GM13977 (cell line): ENCODE results near the gene MARF1.

Experiments
- DNase-seq: peaks from one replicate; pipeline ENCODE4 v3.0.0; 2012; ENCODE audit warnings: low spot score
- CTCF ChIP-seq: IDR thresholded peaks from 2 replicates; pipeline ENCODE4 v1.5.1; 2012; ENCODE audit warnings: mild to moderate bottlenecking, control low read depth; ENCODE audit not compliant: insufficient read depth; ENCODE audit errors: extremely low read depth, missing control alignments
- in situ Hi-C: fragments of 300-500 bp; cut with MboI; formaldehyde crosslinking; loops from one replicate; pipeline ENCODE4 v1.12.0; 2022; ENCODE audit warnings: low sequenced_read_pairs, low pct_unique_long_range_greater_than_20kb, mixed read lengths, inconsistent platforms; ENCODE audit not compliant: unreplicated experiment

Gene MARF1

GRCh38 chr16:15620611-15621195 lies 22.3 kb downstream of the MARF1 start:
- in situ Hi-C loops: no loop called here
- no peak for DNase-seq
- no peak for TF ChIP-seq CTCF

GRCh38 chr16:15618392-15618791 lies 24.6 kb downstream of the MARF1 start:
- DNase-seq: no peak
- TF ChIP-seq CTCF: no peak
- in situ Hi-C loops: no loop called here

- in situ Hi-C loops: no loop called here
- DNase-seq: no peak
- no peak for TF ChIP-seq CTCF
Measured at GRCh38 chr16:15617901-15618300, 25.1 kb downstream of the MARF1 start.

DNA sequence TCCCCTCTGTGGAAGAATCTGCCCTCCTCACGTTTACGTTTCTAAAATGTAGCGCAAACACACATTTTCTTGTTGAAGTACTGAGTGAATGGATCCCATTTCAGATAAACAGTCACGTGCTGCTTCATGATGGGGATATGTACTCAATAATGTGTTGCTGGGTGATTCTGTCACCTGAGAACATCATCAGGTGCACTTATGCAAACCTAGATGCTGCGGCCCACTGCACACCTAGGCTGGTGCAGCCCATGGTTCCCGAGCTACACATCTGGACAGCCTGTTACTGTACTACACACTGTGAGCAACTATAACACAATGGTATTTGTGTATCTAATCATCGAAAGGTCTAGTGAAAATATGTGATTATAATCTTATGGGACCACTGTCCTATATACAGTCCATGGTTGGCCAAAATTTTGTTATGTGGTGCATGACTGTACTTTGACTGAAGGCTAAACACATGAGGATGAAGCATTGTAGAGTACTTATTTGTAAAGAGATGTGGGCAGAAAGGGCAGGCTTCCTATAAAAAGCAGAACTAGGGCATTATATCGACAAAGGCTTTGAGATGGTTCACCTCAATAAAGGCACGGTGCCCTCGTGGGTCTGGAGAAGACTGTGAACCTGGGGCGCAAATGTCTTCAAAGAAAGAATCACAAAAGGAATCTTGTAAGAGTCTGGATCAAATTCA lies 26.3 kb downstream of the MARF1 start:
- no peak for DNase-seq
- in situ Hi-C loops: no loop called here
- TF ChIP-seq CTCF: no peak

DNA sequence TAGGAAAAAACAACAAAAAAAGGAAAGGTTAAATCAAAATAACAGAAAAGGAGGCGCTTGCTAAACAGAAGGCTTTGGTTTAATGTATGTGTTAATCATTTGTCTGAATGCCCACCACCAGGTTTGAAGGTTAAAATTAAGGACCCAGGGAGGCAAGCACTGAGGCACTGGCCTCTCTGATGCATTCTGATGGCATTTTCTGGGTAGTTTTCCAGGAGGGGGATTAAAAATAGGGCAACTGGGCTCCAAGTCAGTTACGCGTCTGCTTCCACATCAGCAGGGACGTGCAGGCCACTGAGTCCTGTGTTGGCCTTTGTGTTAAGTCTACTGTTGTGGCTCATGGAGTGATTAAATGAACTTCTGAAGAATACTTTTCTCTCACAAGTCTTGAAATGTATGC lies 26.9 kb downstream of the MARF1 start:
- TF ChIP-seq CTCF: no peak
- in situ Hi-C loops: no loop called here
- no peak for DNase-seq

- in situ Hi-C loops: no loop called here
- no peak for TF ChIP-seq CTCF
- no peak for DNase-seq
Measured at GRCh38 chr16:15613676-15614075, 29.3 kb downstream of the MARF1 start.
